ENCODE data around the gene SLC1A4.
"Not testable (repeated sequence)": the region's sequence is repeated elsewhere in the genome, so short reads cannot be mapped to it uniquely, and the experiment has no call there.

SLC1A4 gene

DNA sequence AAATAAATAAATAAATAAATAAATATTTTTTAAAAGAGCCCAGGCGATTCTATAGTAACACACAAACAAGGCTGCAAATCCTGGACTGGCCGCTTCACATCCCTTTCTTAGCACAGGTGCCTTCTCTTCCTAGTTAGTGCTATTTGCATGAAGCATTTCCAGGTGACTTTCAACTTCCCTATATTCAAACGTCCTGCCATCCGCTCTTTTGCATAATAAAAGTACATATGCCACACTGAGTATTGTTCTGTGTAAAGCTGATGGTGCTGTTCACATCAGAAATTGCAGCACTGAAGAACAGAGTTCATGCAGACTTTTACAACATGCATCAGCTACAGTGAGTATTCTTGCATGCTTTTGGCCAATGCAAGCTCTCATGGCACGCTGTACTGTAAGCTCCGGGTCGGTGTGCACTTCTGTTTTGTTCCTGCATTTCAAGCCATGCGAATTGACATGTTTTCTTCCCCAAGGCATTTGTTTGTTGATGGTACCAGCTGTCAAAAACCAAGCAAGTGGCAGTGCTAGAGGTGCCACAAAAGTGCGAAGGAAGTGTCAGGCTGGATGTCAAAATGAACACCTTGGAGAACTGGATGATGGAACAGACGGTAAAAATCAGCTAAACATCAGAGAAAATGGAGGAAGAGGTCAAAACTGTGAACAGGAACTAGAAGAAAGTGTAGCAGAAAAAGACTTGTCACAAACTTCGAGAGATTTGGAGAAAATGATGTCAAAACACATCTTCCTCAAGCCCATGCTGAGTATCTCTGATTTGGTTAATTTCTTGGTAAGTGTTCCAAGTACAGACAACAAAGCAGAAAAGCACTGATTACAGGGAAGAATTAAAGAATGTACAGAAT lies 41.5 kb downstream of the SLC1A4 start:
- Histone ChIP-seq H3K9me3 (ENCODE audit: low read depth, low read length) (no peaks in the 10 kb centered on the region), H3K36me3 (ENCODE audit: insufficient read depth, low read length) (no peaks in the 10 kb centered on the region), H3K9ac (ENCODE audit: insufficient read length) (no peak overlapping the region), H3K27ac (no peak overlapping the region), H3K4me3 (no peak overlapping the region)
- TF ChIP-seq POLR2AphosphoS5 (IDR thresholded peaks at IDR 0.05; ENCODE audit: borderline replicate concordance, low read depth, low read length): no peak
- TF ChIP-seq FOXP2 (optimal IDR thresholded peaks at IDR 0.05; ENCODE audit: control extremely low read depth, extremely low read length, insufficient read depth): no peak
- no peak for TF ChIP-seq EZH2 (IDR thresholded peaks at IDR 0.05)
- no peak for DNase-seq (ENCODE audit: low read depth, low spot score)

DNA sequence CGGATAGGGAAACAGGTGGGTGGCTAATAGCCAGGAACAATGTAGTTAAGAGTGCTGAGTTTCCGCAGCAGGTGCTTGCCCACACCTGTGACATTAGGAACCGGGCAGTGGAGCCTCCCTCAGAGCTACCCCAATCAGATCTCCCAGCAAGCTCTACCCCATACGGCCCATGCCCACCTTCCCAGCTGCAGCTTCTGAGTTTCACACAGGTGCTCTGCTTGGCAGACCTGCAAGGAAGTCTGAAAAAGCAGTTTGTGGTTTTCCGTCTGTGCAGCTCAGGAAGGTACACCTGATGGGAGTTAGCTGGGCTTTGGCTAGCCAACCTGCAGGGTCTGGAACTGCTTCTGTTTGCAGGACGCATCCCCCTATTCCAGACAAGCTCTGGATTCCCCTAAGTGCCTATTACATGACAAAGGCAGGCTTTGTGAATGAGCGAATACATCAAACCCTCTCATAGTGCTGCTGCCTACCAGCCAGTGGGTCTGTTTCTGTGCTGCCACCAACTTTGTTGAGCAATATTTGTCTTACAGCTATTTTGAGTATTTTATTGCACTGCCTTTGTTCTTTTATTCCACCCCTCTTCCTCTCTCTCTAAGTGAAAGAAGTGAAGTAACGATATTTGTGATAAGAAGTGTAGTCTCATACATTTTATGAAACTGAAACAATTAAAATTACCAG lies 42.3 kb downstream of the SLC1A4 start:
- Histone ChIP-seq H3K36me3 (ENCODE audit: insufficient read depth, low read length) (no peaks in the 10 kb centered on the region), H3K9ac (ENCODE audit: insufficient read length) (no peak overlapping the region), H3K9me3 (ENCODE audit: low read depth, low read length) (no peaks in the 10 kb centered on the region), H3K4me3 (peak overlapping the region; percentile 1; the same call in 1 of the 2 replicates), H3K27ac (no peak overlapping the region)
- no peak for DNase-seq (ENCODE audit: low read depth, low spot score)
- TF ChIP-seq EZH2 (IDR thresholded peaks at IDR 0.05) (no peak), POLR2AphosphoS5 (IDR thresholded peaks at IDR 0.05; ENCODE audit: borderline replicate concordance, low read depth, low read length) (no peak), FOXP2 (optimal IDR thresholded peaks at IDR 0.05; ENCODE audit: control extremely low read depth, extremely low read length, insufficient read depth) (no peak)

DNA sequence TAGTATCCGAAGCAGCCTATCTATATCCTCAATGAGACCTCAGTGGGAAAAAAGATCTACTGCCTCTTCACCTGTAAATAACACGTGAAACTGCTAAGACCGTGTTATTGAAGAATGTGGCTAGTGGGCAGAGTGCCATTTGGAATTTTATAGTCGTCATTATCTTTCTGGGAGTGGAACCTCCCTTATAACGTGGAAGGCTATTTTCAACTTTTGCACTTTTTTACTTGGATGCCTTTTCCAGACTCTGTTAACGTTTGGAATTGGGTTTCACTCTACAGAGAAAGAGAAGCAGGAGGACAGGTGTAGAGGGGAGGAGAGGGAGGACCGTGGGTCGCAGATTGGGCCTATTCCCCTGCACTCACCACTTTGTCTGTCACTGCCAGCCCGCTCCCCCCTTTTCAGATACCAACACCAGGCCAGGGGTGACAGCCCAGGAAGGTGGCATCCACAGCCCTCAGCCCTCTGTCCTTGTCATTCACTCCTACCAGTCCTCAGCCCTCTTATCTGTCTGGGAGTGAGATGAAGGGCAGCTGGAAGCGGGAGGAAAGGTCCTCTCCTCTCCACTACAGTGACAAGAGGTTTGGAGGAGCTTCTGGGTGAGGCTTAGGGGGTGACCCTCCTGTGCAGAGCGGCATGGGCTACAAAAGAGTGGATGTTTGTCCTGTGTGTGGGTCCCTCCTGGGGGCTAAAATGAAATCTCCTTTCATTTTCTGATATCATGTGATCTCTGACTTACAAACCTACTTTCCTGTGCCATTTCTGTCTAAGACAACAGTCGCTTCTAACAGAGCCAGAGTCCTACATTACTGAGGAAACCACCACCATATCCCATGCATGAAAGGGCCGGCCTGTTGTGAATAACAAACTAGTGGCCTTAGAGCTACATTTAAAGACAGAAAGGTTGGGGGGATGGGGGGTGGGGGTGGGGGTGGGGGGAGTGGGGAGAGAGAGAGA lies 43.1 kb downstream of the SLC1A4 start:
- peak overlapping the region; percentile 1; the same call in 1 of the 2 replicates for H3K4me3 ChIP-seq
- no peak overlapping the region for H3K9ac ChIP-seq (ENCODE audit: insufficient read length)
- no peak for DNase-seq (ENCODE audit: low read depth, low spot score)
- no peaks in the 10 kb centered on the region for H3K9me3 ChIP-seq (ENCODE audit: low read depth, low read length)
- H3K36me3 ChIP-seq (ENCODE audit: insufficient read depth, low read length): no peaks in the 10 kb centered on the region
- no peak overlapping the region for H3K27ac ChIP-seq
- TF ChIP-seq EZH2 (IDR thresholded peaks at IDR 0.05) (no peak), FOXP2 (optimal IDR thresholded peaks at IDR 0.05; ENCODE audit: control extremely low read depth, extremely low read length, insufficient read depth) (no peak), POLR2AphosphoS5 (IDR thresholded peaks at IDR 0.05; ENCODE audit: borderline replicate concordance, low read depth, low read length) (no peak)

DNA sequence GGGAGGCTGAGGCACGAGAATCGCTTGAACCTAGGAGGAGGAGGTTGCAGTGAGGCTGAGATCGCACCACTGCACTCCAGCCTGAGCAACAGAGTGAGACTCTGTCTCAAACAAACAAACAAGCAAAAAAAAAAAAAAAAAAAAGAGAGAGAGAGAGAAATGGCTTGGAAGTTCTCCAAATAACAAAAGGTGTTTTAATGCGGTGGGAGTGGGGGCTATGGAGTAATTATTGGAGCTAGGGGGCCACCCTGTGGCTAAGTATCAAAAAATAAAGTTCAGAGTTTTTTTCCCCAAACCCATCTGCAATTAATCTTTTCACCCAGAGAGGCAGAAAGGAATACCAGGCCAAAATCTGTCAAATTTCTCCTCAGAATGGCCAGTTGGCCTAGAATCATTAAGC lies 44.0 kb downstream of the SLC1A4 start:
- DNase-seq (ENCODE audit: low read depth, low spot score): no peak
- TF ChIP-seq EZH2 (IDR thresholded peaks at IDR 0.05): no peak
- no peak for TF ChIP-seq POLR2AphosphoS5 (IDR thresholded peaks at IDR 0.05; ENCODE audit: borderline replicate concordance, low read depth, low read length)
- no peak for TF ChIP-seq FOXP2 (optimal IDR thresholded peaks at IDR 0.05; ENCODE audit: control extremely low read depth, extremely low read length, insufficient read depth)
- no peaks in the 10 kb centered on the region for H3K36me3 ChIP-seq (ENCODE audit: insufficient read depth, low read length)
- no peak overlapping the region for H3K4me3 ChIP-seq
- no peaks in the 10 kb centered on the region for H3K9me3 ChIP-seq (ENCODE audit: low read depth, low read length)
- H3K27ac ChIP-seq: no peak overlapping the region
- no peak overlapping the region for H3K9ac ChIP-seq (ENCODE audit: insufficient read length)

DNA sequence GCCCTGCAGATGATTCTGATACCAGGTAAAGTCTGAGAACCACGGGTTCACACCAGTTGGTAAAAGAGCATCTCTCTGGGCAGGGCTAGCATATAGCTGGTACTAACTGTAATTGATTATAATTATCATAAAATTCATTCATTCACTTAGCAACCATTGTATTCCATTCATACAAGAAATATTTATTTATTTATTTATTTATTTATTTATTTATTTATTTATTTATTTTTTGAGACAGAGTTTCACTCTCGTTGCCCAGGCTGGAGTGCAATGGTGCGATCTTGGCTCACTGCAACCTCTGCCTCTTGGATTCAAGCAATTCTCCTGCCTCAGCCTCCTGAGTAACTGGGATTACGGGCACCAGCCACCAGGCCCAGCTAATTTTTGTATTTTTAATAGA lies 44.5 kb downstream of the SLC1A4 start:
- H3K9me3 ChIP-seq (ENCODE audit: low read depth, low read length); H3K27ac ChIP-seq; H3K9ac ChIP-seq (ENCODE audit: insufficient read length); H3K4me3 ChIP-seq; H3K36me3 ChIP-seq (ENCODE audit: insufficient read depth, low read length); DNase-seq (ENCODE audit: low read depth, low spot score): not testable (repeated sequence)

DNA sequence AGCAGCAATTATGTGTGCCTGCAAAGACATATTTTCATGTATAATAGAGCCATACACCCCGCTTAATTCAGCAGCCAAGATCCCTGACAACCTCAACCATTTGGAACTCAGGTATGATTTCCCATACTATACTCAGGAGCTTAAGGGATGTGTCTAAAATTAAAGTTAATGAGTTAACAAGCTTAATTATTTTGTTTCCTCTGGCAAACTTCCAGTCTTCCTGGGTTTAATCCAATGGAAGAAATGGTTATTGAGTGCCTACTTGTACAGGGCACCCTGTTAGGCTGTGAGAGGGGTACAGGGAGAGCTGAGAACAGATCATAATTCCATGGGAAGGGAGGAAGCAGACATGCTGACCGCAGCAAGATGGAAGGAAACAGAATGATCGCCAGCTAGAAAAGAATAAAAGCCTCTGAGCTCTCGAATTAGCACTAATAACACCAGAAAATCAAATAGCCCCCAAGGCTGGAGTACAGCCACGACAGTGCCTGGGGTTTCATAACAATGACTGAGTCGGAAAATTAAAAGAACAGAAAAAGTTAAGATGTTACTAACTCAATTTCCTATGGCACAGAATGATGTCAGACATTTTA lies 46.2 kb downstream of the SLC1A4 start:
- DNase-seq (ENCODE audit: low read depth, low spot score): no peak
- H3K27ac ChIP-seq: no peak overlapping the region
- H3K4me3 ChIP-seq: peak overlapping the region; percentile 35; the same call in 1 of the 2 replicates
- TF ChIP-seq EZH2 (IDR thresholded peaks at IDR 0.05) (no peak), FOXP2 (optimal IDR thresholded peaks at IDR 0.05; ENCODE audit: control extremely low read depth, extremely low read length, insufficient read depth) (no peak), POLR2AphosphoS5 (IDR thresholded peaks at IDR 0.05; ENCODE audit: borderline replicate concordance, low read depth, low read length) (peak; percentile 37; the same call in 1 of the 2 replicates)
- no peak overlapping the region for H3K9ac ChIP-seq (ENCODE audit: insufficient read length)
- H3K9me3 ChIP-seq (ENCODE audit: low read depth, low read length): no peaks in the 10 kb centered on the region
- H3K36me3 ChIP-seq (ENCODE audit: insufficient read depth, low read length): no peaks in the 10 kb centered on the region

DNA sequence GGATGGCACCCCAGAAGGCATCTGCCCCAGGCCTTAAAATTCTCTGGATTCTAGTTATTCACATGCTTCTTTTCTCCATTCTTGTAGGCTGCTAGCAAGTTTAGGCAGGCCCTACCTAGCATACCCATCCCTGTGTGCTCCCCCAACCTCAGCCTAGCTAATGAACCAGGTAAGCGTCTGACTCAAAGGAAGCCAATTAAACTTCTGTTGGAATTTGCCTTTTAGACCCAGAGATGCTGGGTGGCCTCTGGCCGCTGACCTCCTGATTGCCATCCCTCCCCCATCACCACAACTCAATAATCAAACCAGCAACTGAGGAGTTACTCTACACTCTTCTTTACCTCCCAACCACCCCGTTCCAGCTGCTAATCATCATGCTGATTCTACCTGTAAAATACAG lies 48.0 kb downstream of the SLC1A4 start:
- no peak for DNase-seq (ENCODE audit: low read depth, low spot score)
- no peaks in the 10 kb centered on the region for H3K9me3 ChIP-seq (ENCODE audit: low read depth, low read length)
- H3K27ac ChIP-seq: no peak overlapping the region
- H3K9ac ChIP-seq (ENCODE audit: insufficient read length): no peak overlapping the region
- no peaks in the 10 kb centered on the region for H3K36me3 ChIP-seq (ENCODE audit: insufficient read depth, low read length)
- no peak overlapping the region for H3K4me3 ChIP-seq
- TF ChIP-seq EZH2 (IDR thresholded peaks at IDR 0.05) (no peak), FOXP2 (optimal IDR thresholded peaks at IDR 0.05; ENCODE audit: control extremely low read depth, extremely low read length, insufficient read depth) (no peak), POLR2AphosphoS5 (IDR thresholded peaks at IDR 0.05; ENCODE audit: borderline replicate concordance, low read depth, low read length) (no peak)

Data from SK-N-MC (cell line).